ENCODE results near the gene FAM131A. TPM values are rescaled to one million over a fixed set of nuclear protein-coding genes. Genes with fewer than 3 reads are reported as not detected.

FAM131A gene
- total RNA-seq, 2 donors from 2014 or later = 30.4 to 37.4 TPM

DNA sequence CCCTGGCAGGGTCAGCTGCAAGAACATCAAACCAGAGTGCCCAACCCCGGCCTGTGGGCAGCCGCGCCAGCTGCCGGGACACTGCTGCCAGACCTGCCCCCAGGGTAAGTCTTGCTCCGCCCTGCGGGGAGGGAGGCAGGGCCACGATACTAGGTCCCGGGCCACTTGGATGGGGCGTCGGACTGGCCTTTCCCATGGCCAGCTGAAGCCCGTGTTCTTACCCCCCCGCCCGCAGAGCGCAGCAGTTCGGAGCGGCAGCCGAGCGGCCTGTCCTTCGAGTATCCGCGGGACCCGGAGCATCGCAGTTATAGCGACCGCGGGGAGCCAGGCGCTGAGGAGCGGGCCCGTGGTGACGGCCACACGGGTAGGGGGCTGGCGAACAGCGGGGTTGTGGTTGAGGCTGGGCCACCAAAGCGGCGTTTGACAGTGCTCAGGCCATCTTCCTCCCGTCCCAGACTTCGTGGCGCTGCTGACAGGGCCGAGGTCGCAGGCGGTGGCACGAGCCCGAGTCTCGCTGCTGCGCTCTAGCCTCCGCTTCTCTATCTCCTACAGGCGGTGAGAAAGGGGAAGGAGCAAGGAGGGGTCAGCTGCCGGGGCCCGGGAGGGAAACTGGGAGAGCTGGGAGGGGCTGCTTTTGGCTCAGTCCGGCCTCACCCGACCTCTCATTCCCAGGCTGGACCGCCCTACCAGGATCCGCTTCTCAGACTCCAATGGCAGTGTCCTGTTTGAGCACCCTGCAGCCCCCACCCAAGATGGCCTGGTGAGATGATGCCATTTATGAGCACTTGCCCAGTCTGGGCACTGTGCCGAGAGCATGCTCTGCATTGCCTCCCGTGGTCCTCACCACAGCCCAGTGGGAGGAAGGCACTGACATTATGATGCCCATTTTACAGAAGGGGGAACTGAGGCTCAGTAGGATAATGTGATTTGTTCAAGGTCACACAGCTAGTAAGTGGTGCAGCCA is 44.1 kb downstream of the FAM131A start:
- peak; percentile 88 for DNase-seq (ENCODE audit: low spot score)
- intact Hi-C loops (cut with DNase I) = no loop called here

DNA sequence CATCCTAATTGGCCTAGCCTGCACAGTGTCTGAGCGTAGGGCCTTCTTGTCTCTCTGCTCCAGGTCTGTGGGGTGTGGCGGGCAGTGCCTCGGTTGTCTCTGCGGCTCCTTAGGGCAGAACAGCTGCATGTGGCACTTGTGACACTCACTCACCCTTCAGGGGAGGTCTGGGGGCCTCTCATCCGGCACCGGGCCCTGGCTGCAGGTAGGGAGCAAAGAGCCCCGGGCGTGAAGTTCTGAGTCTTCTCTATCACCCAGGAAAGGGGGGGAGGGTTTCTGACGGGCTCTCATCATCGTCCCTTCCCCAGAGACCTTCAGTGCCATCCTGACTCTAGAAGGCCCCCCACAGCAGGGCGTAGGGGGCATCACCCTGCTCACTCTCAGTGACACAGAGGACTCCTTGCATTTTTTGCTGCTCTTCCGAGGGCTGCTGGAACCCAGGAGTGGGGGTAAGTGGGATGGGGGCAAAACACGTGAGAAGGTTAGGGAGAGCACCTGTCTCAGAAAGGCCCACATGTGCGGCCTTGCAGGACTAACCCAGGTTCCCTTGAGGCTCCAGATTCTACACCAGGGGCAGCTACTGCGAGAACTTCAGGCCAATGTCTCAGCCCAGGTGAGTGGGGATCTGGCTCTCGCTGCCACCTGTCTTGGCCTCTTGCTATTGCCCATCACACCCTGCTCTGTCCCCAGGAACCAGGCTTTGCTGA is 45.1 kb downstream of the FAM131A start:
- intact Hi-C loops (cut with DNase I) = no loop called here
- peak; percentile 68 for DNase-seq (ENCODE audit: low spot score)

GRCh38 chr3:184383033-184383740 is 45.8 kb downstream of the FAM131A start:
- intact Hi-C loops (cut with DNase I) = no loop called here

DNA sequence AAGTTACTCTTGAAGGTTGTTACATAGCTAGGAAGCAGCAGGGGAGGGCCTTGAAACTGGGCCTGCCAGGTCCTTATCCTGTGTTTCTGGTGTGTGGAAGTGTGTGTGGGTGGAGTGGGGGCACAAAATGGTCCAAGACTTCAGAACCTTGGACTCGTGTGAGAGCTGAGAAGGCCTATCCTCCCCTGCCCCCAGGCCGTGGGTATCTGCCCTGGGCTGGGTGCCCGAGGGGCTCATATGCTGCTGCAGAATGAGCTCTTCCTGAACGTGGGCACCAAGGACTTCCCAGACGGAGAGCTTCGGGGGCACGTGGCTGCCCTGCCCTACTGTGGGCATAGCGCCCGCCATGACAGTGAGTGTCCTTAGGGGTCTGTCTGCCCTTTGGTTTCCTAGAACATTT is 46.9 kb downstream of the FAM131A start:
- intact Hi-C loops (cut with DNase I) = no loop called here
- peak; percentile 64 for DNase-seq (ENCODE audit: low spot score)

More at GRCh38 chr3:184383033-184383740, 45.8 kb downstream of the FAM131A start:
- peak; percentile 67 for DNase-seq (ENCODE audit: low spot score)

DNA sequence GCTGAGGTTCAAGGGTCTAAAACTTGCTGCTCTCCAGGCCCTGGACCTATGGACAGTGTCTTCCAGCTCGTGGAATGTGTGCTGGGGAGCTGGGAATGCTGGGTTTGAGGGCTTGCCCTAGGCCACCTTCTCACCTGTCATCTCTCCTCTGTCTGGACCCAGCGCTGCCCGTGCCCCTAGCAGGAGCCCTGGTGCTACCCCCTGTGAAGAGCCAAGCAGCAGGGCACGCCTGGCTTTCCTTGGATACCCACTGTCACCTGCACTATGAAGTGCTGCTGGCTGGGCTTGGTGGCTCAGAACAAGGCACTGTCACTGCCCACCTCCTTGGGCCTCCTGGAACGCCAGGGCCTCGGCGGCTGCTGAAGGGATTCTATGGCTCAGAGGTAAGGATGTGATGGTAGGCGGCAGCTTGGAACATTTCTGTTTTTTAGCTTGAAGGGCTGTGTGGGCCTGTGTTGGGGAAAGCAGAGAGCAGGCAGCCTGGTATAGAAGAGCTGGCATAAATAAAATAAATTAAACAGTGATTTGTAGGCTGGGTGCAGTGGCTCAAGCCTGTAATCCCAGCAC is 47.5 kb downstream of the FAM131A start:
- DNase-seq (ENCODE audit: low spot score) = peak; percentile 68
- intact Hi-C loops (cut with DNase I) = no loop called here

- intact Hi-C loops (cut with DNase I) = no loop called here
- DNase-seq (ENCODE audit: low spot score) = peak; percentile 47
Measured at GRCh38 chr3:184386047-184386806, 48.8 kb downstream of the FAM131A start.

DNA sequence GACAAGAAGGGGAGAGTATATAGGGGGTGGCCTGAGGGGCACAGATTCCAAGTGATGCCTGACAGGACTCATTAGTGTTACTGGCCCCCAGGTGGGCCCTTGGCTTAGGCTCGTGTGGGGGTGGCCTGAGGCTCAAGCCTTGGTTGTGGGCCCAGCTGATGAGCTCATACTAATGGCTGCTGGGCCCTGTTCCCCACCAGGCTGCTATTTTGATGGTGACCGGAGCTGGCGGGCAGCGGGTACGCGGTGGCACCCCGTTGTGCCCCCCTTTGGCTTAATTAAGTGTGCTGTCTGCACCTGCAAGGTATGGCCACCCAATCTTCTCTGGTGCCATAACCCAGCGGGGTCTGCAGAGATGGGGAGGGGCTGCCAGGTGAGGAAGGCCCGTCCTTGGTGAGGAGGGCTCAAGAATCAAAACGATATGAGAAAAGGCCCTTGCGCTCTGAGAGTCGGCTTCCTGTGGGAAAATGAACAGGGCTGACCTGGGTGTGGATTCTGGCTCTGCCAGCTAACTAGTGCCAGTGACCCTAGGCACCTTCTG is 49.8 kb downstream of the FAM131A start:
- intact Hi-C loops (cut with DNase I) = no loop called here
- DNase-seq (ENCODE audit: low spot score) = no peak

DNA sequence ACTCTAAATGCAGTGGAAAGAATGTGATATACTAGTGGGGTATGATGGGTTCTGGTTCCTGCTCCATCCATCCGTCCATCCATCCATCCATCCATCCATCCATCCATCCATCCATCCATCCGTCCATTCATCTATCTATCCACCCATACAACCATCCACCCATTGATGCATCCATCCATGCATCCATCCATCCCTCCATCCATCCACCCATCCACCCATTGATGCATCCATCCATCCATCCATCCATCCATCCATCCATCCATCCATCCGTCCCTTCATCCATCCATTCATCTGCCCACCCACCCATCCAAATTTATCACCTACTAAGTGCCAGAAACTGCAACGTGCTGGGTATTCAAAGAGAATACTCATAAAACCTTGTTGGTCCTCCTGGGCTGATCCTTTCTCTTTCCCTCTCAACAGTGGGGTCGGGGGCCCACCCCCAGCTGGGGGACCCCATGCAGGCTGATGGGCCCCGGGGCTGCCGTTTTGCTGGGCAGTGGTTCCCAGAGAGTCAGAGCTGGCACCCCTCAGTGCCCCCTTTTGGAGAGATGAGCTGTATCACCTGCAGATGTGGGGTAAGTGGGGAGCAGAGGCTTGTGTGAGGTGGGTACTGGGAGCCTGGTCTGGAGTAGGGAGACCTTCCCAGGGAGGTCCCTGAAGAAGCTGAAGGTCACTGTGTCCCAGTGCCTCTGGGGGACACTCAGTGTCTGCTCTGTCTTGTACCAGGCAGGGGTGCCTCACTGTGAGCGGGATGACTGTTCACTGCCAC is 51.0 kb downstream of the FAM131A start:
- intact Hi-C loops (cut with DNase I) = no loop called here
- DNase-seq (ENCODE audit: low spot score) = no peak

GRCh38 chr3:184388936-184389230 is 51.5 kb downstream of the FAM131A start:
- DNase-seq (ENCODE audit: low spot score) = no peak
- intact Hi-C loops (cut with DNase I) = no loop called here

DNA sequence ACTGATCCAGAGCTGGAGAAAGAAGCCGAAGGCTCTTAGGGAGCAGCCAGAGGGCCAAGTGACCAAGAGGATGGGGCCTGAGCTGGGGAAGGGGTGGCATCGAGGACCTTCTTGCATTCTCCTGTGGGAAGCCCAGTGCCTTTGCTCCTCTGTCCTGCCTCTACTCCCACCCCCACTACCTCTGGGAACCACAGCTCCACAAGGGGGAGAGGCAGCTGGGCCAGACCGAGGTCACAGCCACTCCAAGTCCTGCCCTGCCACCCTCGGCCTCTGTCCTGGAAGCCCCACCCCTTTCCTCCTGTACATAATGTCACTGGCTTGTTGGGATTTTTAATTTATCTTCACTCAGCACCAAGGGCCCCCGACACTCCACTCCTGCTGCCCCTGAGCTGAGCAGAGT is 52.0 kb downstream of the FAM131A start:
- intact Hi-C loops (cut with DNase I) = no loop called here
- no peak for DNase-seq (ENCODE audit: low spot score)

- intact Hi-C loops (cut with DNase I) = no loop called here
- DNase-seq (ENCODE audit: low spot score) = no peak
Measured at GRCh38 chr3:184389935-184390528, 52.6 kb downstream of the FAM131A start.

DNA sequence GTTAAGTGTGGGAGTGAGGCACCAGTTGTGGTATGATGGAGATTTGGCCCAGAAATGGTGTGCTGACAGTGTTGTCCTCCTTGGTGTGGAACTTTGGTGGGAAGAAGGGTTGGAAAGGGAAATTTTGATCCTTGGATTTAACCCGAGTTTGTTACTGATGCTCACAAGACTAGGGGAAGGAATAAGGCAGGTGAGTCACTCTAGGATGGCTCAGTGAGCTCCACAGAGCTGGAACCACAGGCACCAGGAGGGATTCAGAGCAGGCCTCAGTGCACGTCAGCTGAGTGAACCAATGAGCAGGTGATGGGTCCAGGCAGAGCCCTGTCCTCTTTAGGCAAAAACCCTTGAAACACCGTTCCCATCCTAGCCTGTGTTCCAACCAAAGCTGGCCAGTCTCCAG is 53.9 kb downstream of the FAM131A start:
- DNase-seq (ENCODE audit: low spot score) = peak; percentile 35
- intact Hi-C loops (cut with DNase I) = no loop called here

DNA sequence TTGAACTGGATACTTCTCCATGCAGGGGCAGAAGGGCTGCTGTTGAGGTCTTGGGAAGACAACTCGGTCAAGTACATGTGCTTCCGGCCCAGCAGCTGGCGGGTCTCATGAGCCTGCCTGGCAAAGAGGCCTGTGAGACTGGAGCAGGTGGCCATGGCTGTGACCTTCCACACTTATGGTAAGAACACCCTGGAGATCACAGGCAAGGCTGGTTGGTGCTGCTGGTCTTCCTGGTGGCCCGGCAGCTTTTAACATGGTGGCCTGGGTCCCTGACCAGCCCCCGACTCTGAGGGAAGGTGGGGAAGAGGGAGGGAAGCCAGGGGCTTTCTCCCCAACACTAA is 57.9 kb downstream of the FAM131A start:
- intact Hi-C loops (cut with DNase I) = no loop called here
- DNase-seq (ENCODE audit: low spot score) = peak; percentile 66

Other genes starting within 250 kb of the FAM131A start
- not detected for gene HTR3E, start 240.5 kb upstream of the FAM131A start, total RNA-seq
- gene EIF2B5, start 202.2 kb upstream of the FAM131A start, total RNA-seq = 10 to 100 TPM; 23.3 to 26.4 TPM
- gene DVL3, start 182.2 kb upstream of the FAM131A start, total RNA-seq = 10 to 100 TPM; 67.3 to 70.7 TPM
- 100 to 1,000 TPM; 324 to 365 TPM for gene AP2M1, start 162.7 kb upstream of the FAM131A start, total RNA-seq
- gene ABCF3, start 151.4 kb upstream of the FAM131A start, total RNA-seq = 10 to 100 TPM; 38.9 to 48.8 TPM
- under 1 TPM in 1 of 2 donors, not detected in 1; 0.38 TPM for gene VWA5B2, start 108.0 kb upstream of the FAM131A start, total RNA-seq
- 10 to 100 TPM; 26.8 to 28.6 TPM for gene ALG3, start 88.6 kb upstream of the FAM131A start, total RNA-seq
- 1 to 10 TPM; 1.3 to 2.5 TPM for gene EEF1AKMT4, start 87.9 kb upstream of the FAM131A start, total RNA-seq
- under 1 TPM in 1 of 2 donors, not detected in 1; 0.24 TPM for gene CAMK2N2, start 76.0 kb upstream of the FAM131A start, total RNA-seq
- not detected for gene ECE2, start 61.6 kb upstream of the FAM131A start, total RNA-seq
- gene PSMD2, start 38.4 kb upstream of the FAM131A start, total RNA-seq = 100 to 1,000 TPM; 128 to 163 TPM
- gene EIF4G1, start 23.0 kb upstream of the FAM131A start, total RNA-seq = 100 to 1,000 TPM; 273 to 325 TPM
- gene CLCN2, start 24.0 kb downstream of the FAM131A start, total RNA-seq = 1 to 10 TPM; 3.7 to 4.0 TPM
- gene POLR2H, start 24.1 kb downstream of the FAM131A start, total RNA-seq = 10 to 100 TPM; 39.1 to 42.7 TPM
- 1 to 10 TPM in 1 of 2 donors, under 1 TPM in 1; 0.71 to 1.1 TPM for gene THPO, start 40.6 kb downstream of the FAM131A start, total RNA-seq
- 10 to 100 TPM; 18.6 to 32.6 TPM for gene CHRD, start 42.5 kb downstream of the FAM131A start, total RNA-seq
- 10 to 100 TPM in 1 of 2 donors, 1 to 10 TPM in 1; 6.9 to 10.8 TPM for gene EPHB3, start 224.2 kb downstream of the FAM131A start, total RNA-seq